ENCODE results near the gene KCTD8.

DNA sequence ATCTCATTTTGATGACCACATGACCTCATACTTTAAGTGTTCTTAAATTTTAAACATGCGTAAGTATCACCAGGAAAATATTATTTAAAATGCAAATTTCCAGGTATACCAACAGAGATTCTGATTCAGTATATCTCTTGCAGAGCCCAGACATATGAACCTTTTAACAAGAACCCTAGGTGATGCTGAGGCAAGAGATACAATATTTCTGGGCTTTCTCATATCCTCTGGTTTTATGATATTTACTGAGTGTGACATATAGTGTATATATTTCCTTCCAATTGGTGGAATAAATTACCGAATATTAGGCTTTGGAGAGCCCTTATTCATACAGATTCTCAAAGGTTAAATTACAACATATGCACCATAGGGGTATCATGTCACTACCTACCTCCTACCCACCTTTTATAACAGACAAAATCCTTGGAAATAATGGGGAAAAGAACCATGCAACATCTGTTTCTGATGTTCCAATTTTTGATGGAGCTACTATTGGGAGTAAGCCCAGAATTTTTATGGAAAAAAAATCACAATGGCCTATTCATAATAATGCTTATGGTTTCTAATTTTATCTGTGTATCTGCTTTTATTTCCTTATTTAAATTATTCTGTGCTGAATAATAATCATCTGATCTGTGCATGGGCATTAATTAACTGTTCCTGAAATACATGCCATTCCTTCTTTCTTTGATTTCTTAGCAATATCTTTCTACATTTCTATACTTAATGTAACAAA is 27.1 kb downstream of the KCTD8 start:
- TF ChIP-seq POLR2AphosphoS5 (IDR thresholded peaks at IDR 0.05) (no peak), POLR2A (IDR thresholded peaks at IDR 0.05; ENCODE audit: low read depth) (no peak), EP300 (IDR thresholded peaks at IDR 0.05) (no peak)
- TF ChIP-seq, protein P1, sequence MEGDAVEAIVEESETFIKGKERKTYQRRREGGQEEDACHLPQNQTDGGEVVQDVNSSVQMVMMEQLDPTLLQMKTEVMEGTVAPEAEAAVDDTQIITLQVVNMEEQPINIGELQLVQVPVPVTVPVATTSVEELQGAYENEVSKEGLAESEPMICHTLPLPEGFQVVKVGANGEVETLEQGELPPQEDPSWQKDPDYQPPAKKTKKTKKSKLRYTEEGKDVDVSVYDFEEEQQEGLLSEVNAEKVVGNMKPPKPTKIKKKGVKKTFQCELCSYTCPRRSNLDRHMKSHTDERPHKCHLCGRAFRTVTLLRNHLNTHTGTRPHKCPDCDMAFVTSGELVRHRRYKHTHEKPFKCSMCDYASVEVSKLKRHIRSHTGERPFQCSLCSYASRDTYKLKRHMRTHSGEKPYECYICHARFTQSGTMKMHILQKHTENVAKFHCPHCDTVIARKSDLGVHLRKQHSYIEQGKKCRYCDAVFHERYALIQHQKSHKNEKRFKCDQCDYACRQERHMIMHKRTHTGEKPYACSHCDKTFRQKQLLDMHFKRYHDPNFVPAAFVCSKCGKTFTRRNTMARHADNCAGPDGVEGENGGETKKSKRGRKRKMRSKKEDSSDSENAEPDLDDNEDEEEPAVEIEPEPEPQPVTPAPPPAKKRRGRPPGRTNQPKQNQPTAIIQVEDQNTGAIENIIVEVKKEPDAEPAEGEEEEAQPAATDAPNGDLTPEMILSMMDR (IDR thresholded peaks at IDR 0.05): no peak
